Coronary artery (tissue), 2 donors: ENCODE data around the gene TATDN3.
"Not testable (repeated sequence)": the region's sequence is repeated elsewhere in the genome, so short reads cannot be mapped to it uniquely, and the experiment has no call there.

Source experiments
- DNase-seq: peaks from one replicate; pipeline ENCODE4 v3.0.0-alpha.2; 2017; ENCODE audit warnings: low spot score
- H3K27ac ChIP-seq, 2 donors: fragments of 200-600 bp; sonication (generic); one replicate each; pipeline ENCODE4 v1.5.1; 2016 to 2019
- H3K4me3 ChIP-seq: fragments of 200-600 bp; sonication (generic); 2 replicates; pipeline ENCODE4 v1.5.1; 2016; ENCODE audit warnings: mild to moderate bottlenecking, moderate library complexity
- TF ChIP-seq, protein P1 (sequence below): fragments of 200-600 bp; sonication (generic); IDR thresholded peaks from one replicate; pipeline ENCODE4 v1.5.1; 2019; ENCODE audit warnings: antibody characterized with exemption

TATDN3 gene

GRCh38 chr1:212827831-212828278 lies 36.2 kb downstream of the TATDN3 start:
- no peak overlapping the region for H3K4me3 ChIP-seq
- no peak overlapping the region for H3K27ac ChIP-seq
- TF ChIP-seq, protein P1, sequence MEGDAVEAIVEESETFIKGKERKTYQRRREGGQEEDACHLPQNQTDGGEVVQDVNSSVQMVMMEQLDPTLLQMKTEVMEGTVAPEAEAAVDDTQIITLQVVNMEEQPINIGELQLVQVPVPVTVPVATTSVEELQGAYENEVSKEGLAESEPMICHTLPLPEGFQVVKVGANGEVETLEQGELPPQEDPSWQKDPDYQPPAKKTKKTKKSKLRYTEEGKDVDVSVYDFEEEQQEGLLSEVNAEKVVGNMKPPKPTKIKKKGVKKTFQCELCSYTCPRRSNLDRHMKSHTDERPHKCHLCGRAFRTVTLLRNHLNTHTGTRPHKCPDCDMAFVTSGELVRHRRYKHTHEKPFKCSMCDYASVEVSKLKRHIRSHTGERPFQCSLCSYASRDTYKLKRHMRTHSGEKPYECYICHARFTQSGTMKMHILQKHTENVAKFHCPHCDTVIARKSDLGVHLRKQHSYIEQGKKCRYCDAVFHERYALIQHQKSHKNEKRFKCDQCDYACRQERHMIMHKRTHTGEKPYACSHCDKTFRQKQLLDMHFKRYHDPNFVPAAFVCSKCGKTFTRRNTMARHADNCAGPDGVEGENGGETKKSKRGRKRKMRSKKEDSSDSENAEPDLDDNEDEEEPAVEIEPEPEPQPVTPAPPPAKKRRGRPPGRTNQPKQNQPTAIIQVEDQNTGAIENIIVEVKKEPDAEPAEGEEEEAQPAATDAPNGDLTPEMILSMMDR: no peak
- DNase-seq: no peak

GRCh38 chr1:212828395-212828794 lies 36.7 kb downstream of the TATDN3 start:
- TF ChIP-seq, protein P1: no peak
- Histone ChIP-seq H3K4me3 (no peak overlapping the region), H3K27ac (no peak overlapping the region)
- DNase-seq: no peak

DNA sequence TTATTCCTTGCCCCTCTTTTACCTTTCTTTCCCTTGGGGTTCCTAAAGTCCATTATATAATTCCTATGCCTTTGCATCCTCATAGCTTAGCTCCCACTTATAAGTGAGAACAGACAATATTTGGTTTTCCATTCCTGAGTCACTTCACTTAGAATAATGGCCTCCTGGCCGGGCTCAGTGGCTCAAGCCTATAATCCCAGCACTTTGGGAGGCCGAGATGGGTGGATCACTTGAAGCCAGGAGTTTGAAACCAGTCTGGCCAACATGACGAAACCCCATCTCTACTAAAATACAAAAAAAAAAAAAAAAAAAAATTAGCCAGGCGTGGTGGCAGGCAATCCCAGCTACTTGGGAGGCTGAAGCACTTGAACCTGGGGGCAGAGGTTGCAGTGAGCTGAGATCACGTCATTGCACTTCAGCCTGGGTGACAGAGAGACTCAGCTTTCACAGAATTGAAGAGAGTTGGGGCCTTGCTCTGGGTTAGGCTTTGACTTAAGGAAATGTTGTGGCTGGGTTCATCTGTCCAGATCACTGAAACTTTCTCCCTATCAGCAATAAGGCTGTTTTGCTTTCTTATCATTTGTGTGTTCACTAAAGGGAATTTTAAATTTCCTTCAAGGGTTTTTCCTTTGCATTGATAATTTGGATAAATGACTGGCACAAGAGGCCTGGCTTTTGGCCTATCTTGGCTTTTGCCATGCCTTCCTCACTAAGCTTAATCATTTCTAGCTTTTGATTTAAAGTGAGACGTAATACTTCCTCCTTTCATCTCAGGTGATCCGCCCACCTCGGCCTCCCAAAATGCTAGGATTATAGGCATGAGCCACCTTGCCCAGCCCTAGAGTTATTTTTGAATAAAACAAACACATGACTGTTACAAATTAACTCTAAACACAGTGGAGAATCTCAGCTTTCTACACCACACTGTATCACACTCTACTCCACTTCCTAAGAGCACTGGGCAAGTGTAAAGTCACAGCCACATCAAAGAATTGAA lies 41.8 kb downstream of the TATDN3 start:
- DNase-seq, H3K27ac ChIP-seq, H3K4me3 ChIP-seq: not testable (repeated sequence)

DNA sequence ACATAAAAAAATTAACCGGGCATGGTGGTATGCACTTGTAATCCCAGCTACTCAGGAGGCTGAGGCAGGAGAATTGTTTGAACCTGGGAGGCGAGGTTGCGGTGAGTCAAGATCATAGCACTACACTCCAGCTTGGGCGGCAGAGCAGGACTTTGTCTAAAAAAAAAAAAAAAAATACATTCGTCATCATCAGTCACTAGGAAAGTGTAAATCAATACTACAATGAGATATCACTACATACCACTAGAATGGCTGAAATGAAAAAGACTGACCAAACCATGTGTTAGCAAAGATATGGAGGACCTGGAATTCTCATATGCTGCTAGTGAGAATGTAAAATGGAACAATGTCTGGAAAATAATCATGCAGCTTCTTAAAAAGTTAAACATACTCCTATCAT lies 46.5 kb downstream of the TATDN3 start:
- no peak overlapping the region for H3K27ac ChIP-seq
- DNase-seq: no peak
- TF ChIP-seq, protein P1: no peak
- no peak overlapping the region for H3K4me3 ChIP-seq

GRCh38 chr1:212844521-212844920 lies 52.8 kb downstream of the TATDN3 start:
- not testable (repeated sequence) for DNase-seq, H3K4me3 ChIP-seq, H3K27ac ChIP-seq

DNA sequence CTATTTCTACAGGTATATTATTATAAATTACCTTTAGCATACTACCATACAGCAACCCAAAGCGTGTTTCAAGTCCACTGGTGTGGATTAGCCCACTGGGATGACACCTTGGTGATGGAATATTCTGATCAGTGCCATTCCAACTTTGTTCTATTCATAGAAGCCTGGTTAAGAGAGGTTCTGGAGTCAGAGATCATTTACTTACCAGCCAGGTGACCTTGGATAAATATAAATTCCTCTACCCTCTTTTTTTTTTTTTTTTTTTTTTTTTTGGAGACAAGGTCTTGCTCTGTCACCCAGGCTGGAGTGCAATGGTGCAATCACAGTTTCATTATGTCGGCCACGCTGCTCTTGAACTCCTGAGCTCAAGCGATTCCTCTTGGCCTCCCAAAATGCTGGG lies 55.9 kb downstream of the TATDN3 start, which contains the start of gene SPATA45:
Gene SPATA45, minus strand, starts transcription at position 101 of the 400 bp plus-strand sequence. CDS start 11,500 bp downstream, outside the sequence.
- no peak for DNase-seq
- no peak within 1 kb of the TSS for H3K4me3 ChIP-seq
- no peak within 1 kb of the TSS for H3K27ac ChIP-seq
- TF ChIP-seq, protein P1: no peak

DNA sequence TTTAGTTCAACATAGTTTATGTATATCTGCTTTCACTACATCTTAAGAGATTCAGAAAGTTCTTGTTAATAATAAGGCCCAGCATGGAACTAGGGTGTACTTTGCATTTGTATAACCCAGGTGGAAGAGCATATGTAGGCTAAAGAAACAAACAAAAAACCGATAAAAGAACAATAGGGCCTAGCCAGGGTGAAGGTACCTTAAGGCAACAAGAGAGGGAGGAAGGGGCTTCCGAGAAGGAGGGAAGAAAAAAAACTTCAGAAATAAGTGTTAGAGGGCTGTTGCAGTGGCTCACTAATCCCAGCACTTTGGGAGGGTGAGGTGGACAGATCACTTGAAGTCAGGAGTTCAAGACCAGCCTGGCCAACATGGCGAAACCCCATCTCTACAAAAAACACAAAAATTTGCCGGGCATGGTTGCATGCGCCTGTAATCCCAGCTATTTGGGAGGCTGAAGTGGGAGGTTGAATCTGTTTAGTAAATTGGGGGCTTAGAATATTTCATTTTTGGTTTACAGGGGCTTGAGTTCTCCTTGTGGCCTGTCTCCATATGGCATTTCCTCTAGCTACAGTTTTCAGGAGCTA lies 60.5 kb downstream of the TATDN3 start:
- DNase-seq: no peak
- Histone ChIP-seq H3K4me3 (no peak overlapping the region), H3K27ac (no peak overlapping the region)
- TF ChIP-seq, protein P1: no peak

DNA sequence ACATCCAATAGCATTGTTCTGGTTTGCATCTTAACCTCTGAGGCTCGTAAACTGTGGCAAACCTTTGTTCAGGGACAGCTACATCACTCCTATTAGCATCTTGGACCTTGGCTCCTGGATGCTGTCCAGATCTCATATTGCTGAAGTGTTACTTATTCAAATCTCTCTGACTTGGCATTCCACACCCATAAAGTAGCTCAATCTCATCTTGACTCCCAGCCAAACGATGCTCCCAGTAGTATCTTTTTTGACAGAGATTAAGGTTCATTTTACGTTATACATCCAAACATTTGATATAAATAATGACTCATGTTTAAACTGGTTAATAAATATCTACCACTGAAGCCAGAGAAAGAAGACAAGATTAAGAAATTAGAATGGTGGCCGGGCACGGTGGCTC lies 62.0 kb downstream of the TATDN3 start:
- Histone ChIP-seq H3K27ac (no peak overlapping the region), H3K4me3 (no peak overlapping the region)
- no peak for DNase-seq
- TF ChIP-seq, protein P1: no peak
